ENCODE data around the gene GDPD4. TPM values are rescaled to one million over a fixed set of nuclear protein-coding genes. Genes with fewer than 3 reads are reported as not detected.

The GDPD4 gene
- total RNA-seq, 1 experiment from 2014 or later = not detected

DNA sequence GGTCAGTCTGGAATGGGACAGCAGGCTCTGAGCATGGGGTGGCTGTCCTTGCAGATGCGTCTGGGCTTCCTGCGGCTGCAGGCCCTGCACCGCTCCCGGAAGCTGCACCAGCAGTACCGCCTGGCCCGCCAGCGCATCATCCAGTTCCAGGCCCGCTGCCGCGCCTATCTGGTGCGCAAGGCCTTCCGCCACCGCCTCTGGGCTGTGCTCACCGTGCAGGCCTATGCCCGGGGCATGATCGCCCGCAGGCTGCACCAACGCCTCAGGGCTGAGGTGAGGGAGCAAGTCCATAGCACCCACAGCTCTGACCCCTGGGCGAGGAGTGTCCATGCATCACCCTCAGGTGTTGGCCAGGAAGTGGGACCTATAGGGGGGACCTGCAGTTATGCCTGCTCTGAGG lies 121.8 kb downstream of the GDPD4 start:
- CTCF ChIA-PET = no interaction called here
- in situ Hi-C loops (cut with HindIII; ENCODE audit: low pct_unique_long_range_greater_than_20kb, low sequenced_read_pairs) (no loop called here), intact Hi-C loops (cut with micrococcal nuclease; ENCODE audit: unreplicated experiment) (no loop called here)
- Histone ChIP-seq H3K27me3 (ENCODE audit: control insufficient read depth, insufficient read depth, low read length) (no peaks in the 10 kb centered on the region), H3K4me3 (ENCODE audit: low read depth in 2 of 2, low read length in 2 of 2) (no peak overlapping the region), H3K36me3 (ENCODE audit: control insufficient read depth, insufficient read depth, low read length) (no peaks in the 10 kb centered on the region), H3K4me1 (ENCODE audit: control insufficient read depth, insufficient read depth, low read length) (no peaks in the 10 kb centered on the region), H3K27ac (ENCODE audit: low read length) (no peak overlapping the region), H3K9me3 (ENCODE audit: control insufficient read depth, insufficient read depth, low read depth, low read length) (no peaks in the 10 kb centered on the region)
- no TSS peak for BruUV-seq (replicated peaks)
- TF ChIP-seq SIN3A (IDR thresholded peaks at IDR 0.05; ENCODE audit: borderline replicate concordance, insufficient read depth, low read depth, low read length) (no peak), POLR2AphosphoS5 (IDR thresholded peaks at IDR 0.05; ENCODE audit: low read depth, low read length) (no peak), TCF7L2 (IDR thresholded peaks at IDR 0.05; ENCODE audit: low read depth, low read length) (no peak)
- TF ChIP-seq, protein P1, sequence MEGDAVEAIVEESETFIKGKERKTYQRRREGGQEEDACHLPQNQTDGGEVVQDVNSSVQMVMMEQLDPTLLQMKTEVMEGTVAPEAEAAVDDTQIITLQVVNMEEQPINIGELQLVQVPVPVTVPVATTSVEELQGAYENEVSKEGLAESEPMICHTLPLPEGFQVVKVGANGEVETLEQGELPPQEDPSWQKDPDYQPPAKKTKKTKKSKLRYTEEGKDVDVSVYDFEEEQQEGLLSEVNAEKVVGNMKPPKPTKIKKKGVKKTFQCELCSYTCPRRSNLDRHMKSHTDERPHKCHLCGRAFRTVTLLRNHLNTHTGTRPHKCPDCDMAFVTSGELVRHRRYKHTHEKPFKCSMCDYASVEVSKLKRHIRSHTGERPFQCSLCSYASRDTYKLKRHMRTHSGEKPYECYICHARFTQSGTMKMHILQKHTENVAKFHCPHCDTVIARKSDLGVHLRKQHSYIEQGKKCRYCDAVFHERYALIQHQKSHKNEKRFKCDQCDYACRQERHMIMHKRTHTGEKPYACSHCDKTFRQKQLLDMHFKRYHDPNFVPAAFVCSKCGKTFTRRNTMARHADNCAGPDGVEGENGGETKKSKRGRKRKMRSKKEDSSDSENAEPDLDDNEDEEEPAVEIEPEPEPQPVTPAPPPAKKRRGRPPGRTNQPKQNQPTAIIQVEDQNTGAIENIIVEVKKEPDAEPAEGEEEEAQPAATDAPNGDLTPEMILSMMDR (IDR thresholded peaks at IDR 0.05) = no peak
- TF ChIP-seq, protein P2, sequence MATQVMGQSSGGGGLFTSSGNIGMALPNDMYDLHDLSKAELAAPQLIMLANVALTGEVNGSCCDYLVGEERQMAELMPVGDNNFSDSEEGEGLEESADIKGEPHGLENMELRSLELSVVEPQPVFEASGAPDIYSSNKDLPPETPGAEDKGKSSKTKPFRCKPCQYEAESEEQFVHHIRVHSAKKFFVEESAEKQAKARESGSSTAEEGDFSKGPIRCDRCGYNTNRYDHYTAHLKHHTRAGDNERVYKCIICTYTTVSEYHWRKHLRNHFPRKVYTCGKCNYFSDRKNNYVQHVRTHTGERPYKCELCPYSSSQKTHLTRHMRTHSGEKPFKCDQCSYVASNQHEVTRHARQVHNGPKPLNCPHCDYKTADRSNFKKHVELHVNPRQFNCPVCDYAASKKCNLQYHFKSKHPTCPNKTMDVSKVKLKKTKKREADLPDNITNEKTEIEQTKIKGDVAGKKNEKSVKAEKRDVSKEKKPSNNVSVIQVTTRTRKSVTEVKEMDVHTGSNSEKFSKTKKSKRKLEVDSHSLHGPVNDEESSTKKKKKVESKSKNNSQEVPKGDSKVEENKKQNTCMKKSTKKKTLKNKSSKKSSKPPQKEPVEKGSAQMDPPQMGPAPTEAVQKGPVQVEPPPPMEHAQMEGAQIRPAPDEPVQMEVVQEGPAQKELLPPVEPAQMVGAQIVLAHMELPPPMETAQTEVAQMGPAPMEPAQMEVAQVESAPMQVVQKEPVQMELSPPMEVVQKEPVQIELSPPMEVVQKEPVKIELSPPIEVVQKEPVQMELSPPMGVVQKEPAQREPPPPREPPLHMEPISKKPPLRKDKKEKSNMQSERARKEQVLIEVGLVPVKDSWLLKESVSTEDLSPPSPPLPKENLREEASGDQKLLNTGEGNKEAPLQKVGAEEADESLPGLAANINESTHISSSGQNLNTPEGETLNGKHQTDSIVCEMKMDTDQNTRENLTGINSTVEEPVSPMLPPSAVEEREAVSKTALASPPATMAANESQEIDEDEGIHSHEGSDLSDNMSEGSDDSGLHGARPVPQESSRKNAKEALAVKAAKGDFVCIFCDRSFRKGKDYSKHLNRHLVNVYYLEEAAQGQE (IDR thresholded peaks at IDR 0.05; ENCODE audit: insufficient read depth in 1 of 2, low read depth in 2 of 2, low read length in 1 of 2) = no peak
- ATAC-seq = no peak
- DNase-seq (ENCODE audit: low read depth, low spot score) = no peak
- POLR2A ChIA-PET = no interaction called here

DNA sequence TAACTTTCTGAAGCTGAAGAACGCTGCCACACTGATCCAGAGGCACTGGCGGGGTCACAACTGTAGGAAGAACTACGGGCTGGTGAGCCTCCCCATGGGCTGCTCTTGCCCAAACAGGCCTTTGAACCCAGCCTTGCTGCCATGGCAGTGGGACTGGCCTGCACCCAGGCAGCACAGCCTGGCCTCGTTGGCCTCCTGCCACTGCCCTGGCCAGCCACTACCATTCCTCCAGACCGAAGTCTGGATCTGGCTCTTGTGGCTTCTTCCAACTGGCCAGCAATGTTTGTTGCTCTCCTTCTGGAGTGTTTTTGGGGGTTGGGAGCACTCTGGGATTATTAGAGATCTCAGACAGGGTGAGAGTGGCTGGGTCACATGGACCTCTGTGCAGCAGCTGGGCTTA lies 122.4 kb downstream of the GDPD4 start:
- no peaks in the 10 kb centered on the region for H3K36me3 ChIP-seq (ENCODE audit: control insufficient read depth, insufficient read depth, low read length)
- ChIA-PET CTCF (no interaction called here), POLR2A (no interaction called here)
- ATAC-seq = no peak
- TF ChIP-seq SIN3A (IDR thresholded peaks at IDR 0.05; ENCODE audit: borderline replicate concordance, insufficient read depth, low read depth, low read length) = no peak
- TF ChIP-seq, protein P2 (IDR thresholded peaks at IDR 0.05; ENCODE audit: insufficient read depth in 1 of 2, low read depth in 2 of 2, low read length in 1 of 2) = no peak
- TF ChIP-seq, protein P1 (IDR thresholded peaks at IDR 0.05) = no peak
- H3K4me3 ChIP-seq (ENCODE audit: low read depth in 2 of 2, low read length in 2 of 2) = no peak overlapping the region
- intact Hi-C loops (cut with micrococcal nuclease; ENCODE audit: unreplicated experiment) (no loop called here), in situ Hi-C loops (cut with HindIII; ENCODE audit: low pct_unique_long_range_greater_than_20kb, low sequenced_read_pairs) (no loop called here)
- H3K27me3 ChIP-seq (ENCODE audit: control insufficient read depth, insufficient read depth, low read length) = no peaks in the 10 kb centered on the region
- BruUV-seq (replicated peaks) = no TSS peak
- no peak for DNase-seq (ENCODE audit: low read depth, low spot score)
- H3K27ac ChIP-seq (ENCODE audit: low read length) = no peak overlapping the region
- H3K9me3 ChIP-seq (ENCODE audit: control insufficient read depth, insufficient read depth, low read depth, low read length) = no peaks in the 10 kb centered on the region
- H3K4me1 ChIP-seq (ENCODE audit: control insufficient read depth, insufficient read depth, low read length) = no peaks in the 10 kb centered on the region
